UCSD-AML1 (cell line): Measurements from ENCODE around the gene SLC16A1.
"Not testable (repeated sequence)": the region's sequence is repeated elsewhere in the genome, so short reads cannot be mapped to it uniquely, and the experiment has no call there.

Source experiments
- DNase-seq: peaks from one replicate; lab custom pipeline; 2025; ENCODE audit not compliant: unreplicated experiment; lab: John Stamatoyannopoulos, UW

Gene SLC16A1

GRCh38 chr1:112955773-112956543, at the start of gene SLC16A1:
TSS of gene SLC16A1 (minus strand) at chr1:112956196. CDS start at chr1:112929308, 26,888 bp downstream.
- peak; percentile 96 for DNase-seq

GRCh38 chr1:113003751-113004690, 48.0 kb upstream of the SLC16A1 start:
- no peak for DNase-seq

GRCh38 chr1:113002297-113002696, 46.3 kb upstream of the SLC16A1 start:
- no peak for DNase-seq

- no peak for DNase-seq
Observed at GRCh38 chr1:112998592-112999235, 42.7 kb upstream of the SLC16A1 start.

- DNase-seq = no peak
Observed at GRCh38 chr1:112997781-112998180, 41.8 kb upstream of the SLC16A1 start.

- no peak for DNase-seq
Observed at GRCh38 chr1:112995890-112996289, 39.9 kb upstream of the SLC16A1 start.

GRCh38 chr1:112995021-112995420, 39.0 kb upstream of the SLC16A1 start:
- not testable (repeated sequence) for DNase-seq

GRCh38 chr1:112992780-112993179, 36.8 kb upstream of the SLC16A1 start:
- no peak for DNase-seq

- no peak for DNase-seq
Observed at GRCh38 chr1:112991402-112992120, 35.6 kb upstream of the SLC16A1 start.

GRCh38 chr1:112990271-112990670, 34.3 kb upstream of the SLC16A1 start:
- no peak for DNase-seq

- no peak for DNase-seq
Observed at GRCh38 chr1:112988367-112988766, 32.4 kb upstream of the SLC16A1 start.

GRCh38 chr1:112985123-112985522, 29.1 kb upstream of the SLC16A1 start:
- no peak for DNase-seq

GRCh38 chr1:112983537-112984131, 27.6 kb upstream of the SLC16A1 start:
- no peak for DNase-seq

- DNase-seq = no peak
Observed at GRCh38 chr1:112982853-112983536, 27.0 kb upstream of the SLC16A1 start.

GRCh38 chr1:112982328-112982727, 26.3 kb upstream of the SLC16A1 start:
- DNase-seq = no peak

GRCh38 chr1:112981834-112982233, 25.8 kb upstream of the SLC16A1 start:
- not testable (repeated sequence) for DNase-seq

- no peak for DNase-seq
Observed at GRCh38 chr1:112981426-112981825, 25.4 kb upstream of the SLC16A1 start.

- DNase-seq = no peak
Observed at GRCh38 chr1:112975336-112975735, 19.3 kb upstream of the SLC16A1 start.

- no peak for DNase-seq
Observed at GRCh38 chr1:112974646-112975045, 18.6 kb upstream of the SLC16A1 start.

- DNase-seq = no peak
Observed at GRCh38 chr1:112973788-112974187, 17.8 kb upstream of the SLC16A1 start.
